Left ventricle myocardium inferior (tissue), 1 donor: ENCODE data around the gene CRNN. TPM values are rescaled to one million over a fixed set of nuclear protein-coding genes. Genes with fewer than 3 reads are reported as not detected.

ENCODE experiments used
- DNase-seq: peaks from one replicate; pipeline ENCODE4 v3.0.0-alpha.2; 2020
- H3K27ac ChIP-seq: fragments of 200-600 bp; replicated peaks from 2 replicates; pipeline ENCODE4 v1.8.0; 2021
- H3K27me3 ChIP-seq: fragments of 200-600 bp; 2 replicates; pipeline ENCODE4 v1.8.0; 2021; ENCODE audit warnings: low read depth
- H3K36me3 ChIP-seq: fragments of 200-600 bp; 2 replicates; pipeline ENCODE4 v1.8.0; 2021
- H3K4me1 ChIP-seq: fragments of 200-600 bp; 2 replicates; pipeline ENCODE4 v1.8.0; 2021
- H3K4me3 ChIP-seq: fragments of 200-600 bp; 2 replicates; pipeline ENCODE4 v1.8.0; 2021; ENCODE audit warnings: mild to moderate bottlenecking, moderate library complexity
- H3K9me3 ChIP-seq: fragments of 200-600 bp; replicated peaks from 2 replicates; pipeline ENCODE4 v1.8.0; 2021
- intact Hi-C: fragments of 100-400 bp; cut with micrococcal nuclease; formaldehyde crosslinking; loops from one replicate; pipeline ENCODE4 v1.11.0; 2022
- total RNA-seq: library from RNA; stranded (reverse); fragmentation: NEBNext Ultra II Directional; extraction: Animal tissue kit (Norgen Biotek cat#: 25700); gene quantifications from one replicate; pipeline ENCODE4 v1.2.1, GENCODE V29; 2021
- TF ChIP-seq, protein P1 (sequence below): fragments of 200-600 bp; IDR thresholded peaks from 2 replicates; pipeline ENCODE4 v1.8.0; 2021; ENCODE audit warnings: antibody characterized with exemption, mild to moderate bottlenecking, borderline replicate concordance
- donor health status: DM: no; HTN: yes; CAD: no; lungs with severe emphysema.

CRNN gene
- total RNA-seq, 1 donor from 2014 or later = not detected

DNA sequence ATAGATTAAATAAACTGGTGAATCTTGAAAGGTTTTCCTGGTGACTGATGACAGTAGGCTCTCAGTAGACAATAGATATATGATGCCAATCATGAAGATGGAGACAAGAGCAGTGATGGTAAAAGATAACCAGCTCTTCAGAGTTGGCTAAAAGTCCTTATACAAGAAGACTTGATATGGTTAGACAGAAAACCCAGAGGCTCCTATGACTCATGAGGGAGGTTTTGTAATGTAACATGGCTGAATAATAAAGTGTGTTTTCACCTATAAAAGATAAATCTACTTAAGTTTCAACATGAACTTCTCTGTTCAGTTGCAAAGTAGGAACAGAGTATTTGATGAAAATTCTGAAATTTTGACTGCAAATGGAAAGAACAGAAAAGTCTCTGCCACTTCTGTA, 12.7 kb upstream of the CRNN start:
- Histone ChIP-seq H3K4me3 (no peak overlapping the region), H3K27me3 (peaks cover 8% of the 10 kb centered on the region), H3K4me1 (no peaks in the 10 kb centered on the region), H3K27ac (no peak overlapping the region), H3K36me3 (no peaks in the 10 kb centered on the region), H3K9me3 (peaks cover 14% of the 10 kb centered on the region)
- intact Hi-C loops = no loop called here
- TF ChIP-seq, protein P1, sequence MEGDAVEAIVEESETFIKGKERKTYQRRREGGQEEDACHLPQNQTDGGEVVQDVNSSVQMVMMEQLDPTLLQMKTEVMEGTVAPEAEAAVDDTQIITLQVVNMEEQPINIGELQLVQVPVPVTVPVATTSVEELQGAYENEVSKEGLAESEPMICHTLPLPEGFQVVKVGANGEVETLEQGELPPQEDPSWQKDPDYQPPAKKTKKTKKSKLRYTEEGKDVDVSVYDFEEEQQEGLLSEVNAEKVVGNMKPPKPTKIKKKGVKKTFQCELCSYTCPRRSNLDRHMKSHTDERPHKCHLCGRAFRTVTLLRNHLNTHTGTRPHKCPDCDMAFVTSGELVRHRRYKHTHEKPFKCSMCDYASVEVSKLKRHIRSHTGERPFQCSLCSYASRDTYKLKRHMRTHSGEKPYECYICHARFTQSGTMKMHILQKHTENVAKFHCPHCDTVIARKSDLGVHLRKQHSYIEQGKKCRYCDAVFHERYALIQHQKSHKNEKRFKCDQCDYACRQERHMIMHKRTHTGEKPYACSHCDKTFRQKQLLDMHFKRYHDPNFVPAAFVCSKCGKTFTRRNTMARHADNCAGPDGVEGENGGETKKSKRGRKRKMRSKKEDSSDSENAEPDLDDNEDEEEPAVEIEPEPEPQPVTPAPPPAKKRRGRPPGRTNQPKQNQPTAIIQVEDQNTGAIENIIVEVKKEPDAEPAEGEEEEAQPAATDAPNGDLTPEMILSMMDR = no peak
- DNase-seq = no peak

DNA sequence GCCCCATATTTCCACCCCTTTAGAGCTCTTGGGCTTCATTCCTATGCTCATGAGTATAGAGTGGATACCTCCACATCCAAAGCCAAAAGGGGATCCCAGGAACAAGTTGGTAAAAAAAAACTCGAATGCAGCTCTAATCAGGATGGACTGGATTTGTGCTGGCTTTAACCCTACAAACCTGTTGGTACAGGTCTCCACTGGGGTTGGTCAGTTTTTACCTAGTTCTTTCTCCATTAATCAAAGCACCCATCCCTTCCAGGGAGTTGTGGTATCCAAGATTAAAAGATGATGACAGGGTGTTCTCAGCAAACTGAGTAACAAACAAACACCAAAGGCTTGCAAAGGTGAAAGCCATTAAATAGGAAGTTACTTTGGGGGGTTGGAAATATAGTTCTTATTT, 5.9 kb upstream of the CRNN start:
- intact Hi-C loops = no loop called here
- Histone ChIP-seq H3K9me3 (peaks cover 14% of the 10 kb centered on the region), H3K27me3 (peaks cover 19% of the 10 kb centered on the region), H3K27ac (no peak overlapping the region), H3K4me1 (no peaks in the 10 kb centered on the region), H3K36me3 (no peaks in the 10 kb centered on the region), H3K4me3 (no peak overlapping the region)
- DNase-seq = no peak
- TF ChIP-seq, protein P1 = no peak

DNA sequence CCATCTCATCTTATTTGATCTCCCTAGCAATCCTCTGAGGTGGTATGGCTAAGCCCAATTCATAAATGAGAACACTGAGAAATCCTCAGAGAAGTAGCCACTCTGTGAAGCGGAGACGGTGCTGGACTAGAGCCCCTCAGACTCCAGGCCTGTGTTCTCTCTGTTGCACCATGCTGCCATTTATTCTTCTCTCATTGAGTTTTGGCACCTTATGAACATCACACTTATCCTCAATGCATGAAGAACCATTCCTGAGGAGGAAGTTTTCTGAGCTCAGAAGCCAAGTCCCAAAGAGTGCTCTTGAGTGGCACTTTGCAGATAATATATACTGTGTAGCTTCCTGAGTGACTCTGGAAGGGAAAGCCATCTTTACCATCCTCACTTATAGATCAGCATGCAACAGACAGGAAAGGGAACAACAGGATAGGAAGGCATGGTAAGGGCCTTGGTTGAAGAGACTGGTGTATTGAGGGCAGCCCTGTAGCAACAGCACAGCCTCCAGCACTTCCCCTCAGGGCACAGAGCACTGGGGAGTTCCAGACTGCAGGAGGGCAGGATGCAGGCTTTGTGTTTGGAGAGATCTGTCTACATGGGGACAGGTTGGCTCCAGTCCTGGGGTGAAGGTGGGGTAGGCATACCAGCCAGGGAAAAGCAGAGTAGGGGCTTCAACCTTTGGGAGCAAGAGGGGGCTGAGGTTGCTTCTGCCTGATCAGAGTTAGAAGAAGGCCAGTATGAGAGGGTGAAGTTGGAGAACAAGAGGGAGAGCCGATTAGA, 1.6 kb upstream of the CRNN start:
- DNase-seq = no peak
- Histone ChIP-seq H3K27me3 (peaks cover 26% of the 10 kb centered on the region), H3K9me3 (no peaks in the 10 kb centered on the region), H3K27ac (no peak overlapping the region), H3K4me1 (no peaks in the 10 kb centered on the region), H3K36me3 (no peaks in the 10 kb centered on the region), H3K4me3 (no peak overlapping the region)
- TF ChIP-seq, protein P1 = no peak
- intact Hi-C loops = no loop called here

DNA sequence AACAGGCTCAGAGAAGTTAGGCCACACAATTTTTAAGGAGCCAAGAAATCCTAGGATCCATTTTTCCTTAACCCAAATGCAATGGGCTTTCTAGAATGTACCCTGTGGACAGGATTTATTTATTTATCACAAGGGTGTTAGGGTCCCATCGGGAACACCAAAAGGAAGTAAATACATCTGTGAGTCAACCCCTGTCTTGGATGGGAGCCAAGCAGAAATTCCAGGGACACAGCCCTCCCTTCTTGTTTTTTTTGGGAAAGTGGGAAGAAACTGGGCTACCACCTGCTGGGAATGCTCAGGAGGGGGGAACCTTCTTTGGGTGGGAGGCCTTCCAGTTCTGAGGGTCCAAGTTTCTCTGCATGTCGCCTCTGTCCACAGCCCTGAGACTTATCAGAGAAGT, 1.3 kb downstream of the CRNN start:
- intact Hi-C loops = no loop called here
- peaks cover 41% of the 10 kb centered on the region for H3K27me3 ChIP-seq
- TF ChIP-seq, protein P1 = no peak
- H3K4me1 ChIP-seq = no peaks in the 10 kb centered on the region
- no peaks in the 10 kb centered on the region for H3K36me3 ChIP-seq
- no peak overlapping the region for H3K27ac ChIP-seq
- no peak overlapping the region for H3K4me3 ChIP-seq
- no peaks in the 10 kb centered on the region for H3K9me3 ChIP-seq
- no peak for DNase-seq

DNA sequence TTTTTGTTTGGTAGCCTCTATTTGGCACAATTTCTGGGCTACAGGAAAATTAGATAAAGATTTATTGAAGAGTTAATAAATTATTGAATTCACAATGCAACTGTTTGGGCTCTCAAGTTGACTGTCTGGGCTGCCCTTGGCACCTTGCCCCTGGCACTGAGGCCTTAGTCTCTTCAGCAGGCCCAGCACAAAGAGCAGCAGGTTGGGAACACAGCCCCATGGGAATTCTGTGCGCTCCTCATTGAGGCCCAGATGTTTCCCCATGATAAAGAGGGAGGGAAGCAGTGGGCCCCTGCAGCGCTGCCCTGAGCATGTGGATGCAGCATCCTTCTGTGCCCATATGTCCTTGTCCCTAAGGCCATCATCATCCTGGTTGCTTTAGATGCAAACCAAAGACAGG, 2.9 kb downstream of the CRNN start:
- H3K36me3 ChIP-seq = no peaks in the 10 kb centered on the region
- TF ChIP-seq, protein P1 = no peak
- intact Hi-C loops = no loop called here

More for the DNA sequence above, 2.9 kb downstream of the CRNN start:
- no peak for DNase-seq
- Histone ChIP-seq H3K4me1 (no peaks in the 10 kb centered on the region), H3K9me3 (no peaks in the 10 kb centered on the region), H3K27me3 (peaks cover 43% of the 10 kb centered on the region), H3K27ac (no peak overlapping the region), H3K4me3 (no peak overlapping the region)
